Measurements from ENCODE around the gene BEND7.

The BEND7 gene

DNA sequence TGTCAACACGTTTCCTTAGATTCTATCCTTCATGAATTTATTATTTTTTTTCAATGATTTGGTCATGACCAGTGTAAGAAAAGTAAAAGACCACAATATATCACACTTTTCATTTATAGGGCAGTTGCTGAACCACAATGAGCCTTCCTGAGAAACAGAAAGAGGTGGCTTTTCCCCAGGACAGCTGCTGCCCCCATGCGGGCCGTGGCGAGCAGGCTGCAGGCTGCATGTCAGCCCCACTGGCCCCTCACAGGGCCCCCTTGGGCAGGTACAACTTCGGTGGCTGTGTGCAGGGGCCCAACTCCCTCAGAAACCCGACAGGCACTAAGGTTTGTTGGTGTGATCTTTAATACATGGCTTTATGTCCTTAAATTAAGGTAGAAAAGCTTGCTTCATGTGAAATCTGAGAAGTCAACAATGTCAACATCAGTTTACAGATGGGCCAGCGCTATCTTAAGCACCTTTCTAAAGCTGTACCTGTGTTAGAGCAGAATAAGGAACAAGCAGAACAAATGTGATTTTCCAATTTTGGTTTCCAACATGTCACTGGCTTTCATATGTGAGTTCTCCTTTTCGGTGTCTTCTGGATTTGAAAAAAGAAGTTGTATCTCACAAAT lies 10.6 kb downstream of the BEND7 start:
- DNase-seq, result no peak

DNA sequence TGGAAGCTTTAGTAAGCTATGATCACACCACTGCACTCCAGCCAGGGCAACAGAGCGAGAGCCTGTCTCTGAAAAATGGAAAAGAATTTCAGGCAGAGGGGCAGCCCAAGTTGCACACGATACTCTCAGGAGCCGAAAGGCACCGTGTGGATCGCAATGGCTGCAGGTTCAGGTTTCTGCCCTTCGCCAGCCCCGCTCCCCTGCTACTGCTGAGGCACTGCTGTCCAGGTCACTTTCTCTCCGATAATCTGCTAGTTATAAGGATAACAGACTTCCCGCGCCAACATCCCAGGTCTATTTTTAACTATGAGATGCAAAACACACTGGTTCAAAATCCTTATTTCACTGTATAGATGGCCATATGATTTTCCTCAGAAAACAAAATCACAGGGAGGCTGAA lies 11.1 kb downstream of the BEND7 start:
- no peak for DNase-seq

DNA sequence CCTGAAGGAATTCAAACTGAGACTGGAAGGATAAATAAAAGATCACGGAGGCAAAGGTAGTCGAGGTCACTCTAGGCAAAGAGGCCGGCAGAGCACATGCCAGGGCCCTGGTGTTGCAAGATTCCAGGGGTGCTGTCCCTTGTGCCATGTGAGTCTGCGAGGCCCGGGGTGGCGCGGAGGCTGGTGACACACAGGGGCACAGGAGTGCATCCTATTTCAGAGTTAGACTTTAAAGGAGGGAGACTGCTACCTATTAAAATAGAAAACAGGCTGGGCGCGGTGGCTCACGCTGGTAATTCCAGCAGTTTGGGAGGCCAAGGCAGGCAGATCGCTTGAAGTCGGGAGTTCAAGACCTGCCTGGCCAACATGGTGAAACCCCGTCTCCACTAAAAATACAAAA lies 12.6 kb downstream of the BEND7 start:
- DNase-seq, result no peak

DNA sequence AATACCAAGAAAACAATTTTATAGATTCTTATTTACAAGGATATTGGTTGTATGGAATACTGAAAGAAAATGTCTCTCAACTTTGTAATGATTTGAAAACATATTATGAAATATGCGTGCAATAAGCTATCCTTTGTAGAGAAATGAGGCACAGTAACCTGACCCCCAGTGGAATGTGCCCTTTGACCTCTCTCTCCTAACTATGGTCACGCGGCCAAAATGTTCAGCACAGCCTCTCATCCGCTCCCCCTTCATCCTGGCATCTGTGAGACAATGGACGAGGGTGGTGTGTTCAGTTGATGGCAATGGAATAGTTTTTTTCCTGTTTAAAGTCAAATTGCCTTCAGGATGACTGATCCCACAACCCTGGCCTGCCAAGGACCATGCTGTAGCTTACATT lies 13.3 kb downstream of the BEND7 start:
- no peak for DNase-seq

DNA sequence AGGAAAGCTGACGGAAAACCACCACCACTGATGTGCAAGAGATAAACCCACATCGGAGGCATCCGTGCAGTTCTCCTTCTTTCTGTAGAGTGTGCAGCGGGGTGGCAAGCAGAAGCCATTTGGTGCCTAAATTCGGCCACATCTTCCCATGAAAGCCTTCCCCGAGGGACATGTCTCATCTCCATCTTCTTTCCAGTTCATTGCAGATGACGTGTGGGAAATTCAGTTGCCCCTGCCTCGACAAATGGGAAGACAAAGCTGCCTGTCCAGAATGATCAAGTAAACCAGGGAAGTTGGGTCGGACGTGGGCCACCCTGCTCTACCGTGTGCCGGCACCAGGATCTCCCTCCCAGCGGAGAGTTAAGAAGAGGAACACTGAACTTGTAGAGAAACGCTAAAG lies 14.5 kb downstream of the BEND7 start:
- no peak for DNase-seq

DNA sequence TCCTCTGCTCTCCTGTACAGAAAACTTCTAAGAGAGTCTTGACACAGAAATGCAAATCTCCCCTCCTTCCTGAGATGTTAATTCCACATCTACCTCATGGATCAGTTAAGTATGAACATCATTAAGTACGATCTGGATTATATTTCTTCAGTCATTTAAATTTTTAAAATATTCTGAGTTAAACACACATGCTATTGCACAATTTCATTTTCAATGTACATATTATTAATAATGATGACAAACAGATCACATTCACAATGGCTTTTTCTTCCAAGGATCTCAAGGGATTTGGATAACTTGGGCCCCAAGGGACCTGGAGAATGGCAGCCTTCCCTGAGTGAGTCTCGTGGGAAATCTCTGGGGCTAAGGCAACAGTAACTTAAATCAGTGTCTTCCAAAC lies 16.2 kb downstream of the BEND7 start:
- DNase-seq, result no peak

DNA sequence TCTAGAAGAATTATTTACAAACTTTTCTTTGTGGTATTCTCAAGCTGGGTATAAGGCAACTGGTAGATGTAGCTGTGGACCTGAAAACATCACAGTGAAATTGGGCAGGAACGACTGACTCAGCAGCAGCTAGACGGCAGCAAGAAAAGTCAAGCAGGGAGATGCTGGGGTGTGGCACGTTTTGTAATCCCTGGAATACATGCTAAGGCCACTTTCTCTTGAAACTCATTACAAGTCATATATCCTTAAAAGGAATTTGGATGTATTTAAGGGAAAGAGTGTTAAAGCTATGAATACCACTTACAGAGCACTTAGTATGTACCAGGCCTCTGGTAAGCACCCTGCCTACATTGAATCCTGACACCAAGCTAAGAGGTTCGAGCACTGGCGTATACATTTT lies 17.4 kb downstream of the BEND7 start:
- DNase-seq, result no peak

DNA sequence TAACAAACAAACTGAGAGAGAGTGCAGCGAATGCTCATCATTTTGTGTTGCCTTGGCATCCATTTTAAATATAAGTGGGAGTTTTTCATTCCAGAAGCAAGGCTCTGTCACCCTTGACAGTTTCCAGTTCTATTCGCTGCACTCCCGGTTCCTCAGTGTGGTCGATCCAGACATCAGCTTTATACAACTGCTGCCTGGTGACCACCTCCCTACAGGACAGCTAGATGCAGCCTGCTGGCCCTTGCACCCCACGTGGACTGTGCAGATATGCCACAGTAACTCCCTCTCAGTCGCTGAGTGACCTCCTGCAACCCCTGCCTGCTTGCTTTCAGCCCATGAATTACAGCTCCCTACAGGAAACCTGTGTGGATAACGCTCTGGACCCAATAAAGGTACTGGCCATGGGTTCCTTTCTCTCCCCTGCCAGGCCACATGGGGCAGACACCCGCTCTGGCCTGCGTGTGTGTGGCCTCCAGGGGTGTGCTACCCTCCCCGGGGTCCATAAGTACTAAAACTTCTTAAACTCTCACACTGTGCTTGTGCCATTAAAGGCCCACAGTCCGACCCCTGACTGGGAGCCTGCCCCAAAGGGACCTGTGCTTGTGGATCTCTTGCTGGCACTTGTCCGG lies 23.6 kb downstream of the BEND7 start:
- no peak for DNase-seq

DNA sequence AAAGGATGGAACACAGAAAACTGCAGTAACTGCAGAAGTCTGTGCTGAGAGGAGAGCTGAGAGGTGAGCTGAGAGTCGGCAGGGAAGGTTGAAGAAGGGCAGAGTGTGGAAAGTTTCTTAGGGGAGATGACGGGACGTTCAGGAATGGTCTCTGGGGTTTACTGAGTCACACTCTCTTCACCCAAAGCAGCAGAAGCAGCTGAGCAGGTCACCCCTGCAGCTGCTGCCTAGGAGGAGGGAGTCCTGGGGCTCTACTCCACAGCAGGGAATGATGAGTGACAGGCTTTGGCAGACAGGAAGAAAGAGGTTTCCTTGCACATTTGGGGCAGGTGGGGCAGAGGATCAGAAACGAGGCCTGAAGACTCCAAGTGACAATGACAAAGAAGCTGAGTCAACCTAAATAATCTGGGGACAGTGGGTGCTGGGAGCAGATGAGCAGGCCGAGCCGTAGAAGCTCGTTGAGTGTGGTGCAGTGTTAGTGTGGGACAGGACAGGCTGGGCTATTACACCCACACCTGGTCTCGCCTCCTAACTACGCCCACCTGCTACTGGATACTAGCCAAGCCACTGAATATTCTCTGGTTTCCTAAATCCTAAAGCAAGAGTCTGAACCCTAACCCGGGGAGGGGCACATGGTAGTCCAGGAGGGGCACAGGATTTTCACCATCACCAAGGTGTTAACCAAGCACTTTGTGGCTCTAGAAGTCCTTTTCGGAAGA lies 24.9 kb downstream of the BEND7 start:
- no peak for DNase-seq

DNA sequence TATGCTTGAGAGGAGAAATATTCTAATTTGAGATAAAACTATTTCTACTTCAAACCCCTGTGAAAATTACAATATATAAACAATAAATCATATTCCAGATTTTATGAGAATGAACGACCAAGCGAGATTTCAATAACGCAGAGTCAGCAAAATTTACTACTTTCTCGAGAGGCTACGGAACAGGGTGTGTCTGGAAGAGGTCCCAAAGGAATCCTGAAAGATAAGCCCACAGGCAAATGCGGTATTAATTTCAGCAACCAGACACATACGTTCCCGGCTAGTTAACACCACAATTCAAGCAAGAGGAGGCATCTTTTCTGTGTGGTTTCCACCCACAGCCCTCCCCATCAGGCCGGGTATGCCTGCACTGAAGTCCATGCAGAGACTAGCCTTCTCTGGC lies 26.4 kb downstream of the BEND7 start:
- DNase-seq, result no peak

DNA sequence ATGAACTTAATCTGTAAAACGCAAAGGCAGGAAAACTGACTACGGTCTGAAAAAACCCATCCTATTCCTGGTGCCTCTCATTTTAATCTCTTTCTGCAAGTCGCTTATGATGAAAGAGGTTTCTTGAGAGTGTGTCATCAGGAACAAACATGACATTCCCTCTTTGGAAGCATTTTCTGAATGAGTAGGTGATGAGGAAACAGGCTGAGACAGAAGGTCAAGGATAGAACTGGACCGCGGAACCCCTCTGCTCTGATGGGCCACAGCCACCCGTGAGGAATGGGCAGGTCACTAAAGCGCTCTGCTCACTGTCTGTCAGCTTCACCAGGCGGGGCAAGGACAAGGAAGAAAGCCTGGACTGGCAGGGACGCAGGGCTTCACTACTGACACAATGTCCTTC lies 28.6 kb downstream of the BEND7 start:
- DNase-seq, result no peak

DNA sequence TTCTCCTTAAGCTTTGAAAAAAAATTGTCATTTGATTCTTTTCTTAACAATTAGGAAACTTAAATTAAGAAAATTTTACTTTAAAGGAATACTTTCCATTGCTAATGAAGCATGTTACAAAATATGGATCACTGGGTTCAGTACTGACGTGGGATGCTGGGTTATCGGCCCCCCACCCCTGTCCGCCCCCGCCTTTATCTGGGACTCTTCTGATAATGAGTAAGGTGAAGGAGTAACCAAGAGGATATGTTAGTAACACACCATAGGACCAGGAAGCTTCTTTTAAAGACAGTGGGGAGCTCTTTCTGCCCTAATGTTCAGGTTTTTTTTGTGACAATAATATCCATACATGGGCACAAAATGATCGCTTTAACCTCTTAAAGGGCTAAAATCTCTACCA lies 29.7 kb downstream of the BEND7 start:
- no peak for DNase-seq

DNA sequence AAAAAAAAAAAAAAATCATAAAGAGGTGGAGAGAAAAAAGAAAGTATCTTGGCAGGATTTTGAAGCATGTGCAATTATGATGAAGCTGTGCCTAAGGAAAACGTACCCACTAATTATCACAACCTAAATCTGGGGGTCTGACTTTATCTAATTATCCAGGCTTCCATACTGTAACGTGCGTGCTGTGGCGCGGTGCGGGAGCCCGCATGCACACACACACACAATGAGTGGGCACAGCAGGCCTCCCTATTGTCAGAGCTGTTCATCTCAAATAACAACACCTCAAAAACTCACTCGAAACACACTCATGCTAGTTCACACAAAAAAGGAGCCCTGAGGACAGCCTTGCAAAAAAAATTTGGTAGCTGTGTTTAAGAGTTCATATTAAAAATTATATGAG lies 31.9 kb downstream of the BEND7 start:
- no peak for DNase-seq

DNA sequence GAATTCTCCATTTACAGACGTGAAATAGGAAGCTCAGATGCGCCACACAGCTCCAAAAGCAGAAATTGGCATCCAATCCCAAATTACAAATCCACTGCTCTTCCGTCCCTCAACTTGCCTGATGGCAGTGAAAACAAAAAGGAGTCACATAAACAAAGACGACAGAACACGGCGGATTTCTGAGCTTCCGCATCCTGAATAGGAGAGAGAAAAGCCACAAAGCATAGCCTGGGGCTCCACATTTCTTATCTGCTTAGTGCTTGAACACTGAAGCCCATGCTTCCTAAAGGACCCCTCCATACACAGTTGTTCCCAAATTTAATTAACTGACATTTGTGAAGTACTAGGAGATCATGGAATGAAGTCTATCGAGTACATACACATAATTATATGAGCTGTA lies 32.6 kb downstream of the BEND7 start:
- no peak for DNase-seq

DNA sequence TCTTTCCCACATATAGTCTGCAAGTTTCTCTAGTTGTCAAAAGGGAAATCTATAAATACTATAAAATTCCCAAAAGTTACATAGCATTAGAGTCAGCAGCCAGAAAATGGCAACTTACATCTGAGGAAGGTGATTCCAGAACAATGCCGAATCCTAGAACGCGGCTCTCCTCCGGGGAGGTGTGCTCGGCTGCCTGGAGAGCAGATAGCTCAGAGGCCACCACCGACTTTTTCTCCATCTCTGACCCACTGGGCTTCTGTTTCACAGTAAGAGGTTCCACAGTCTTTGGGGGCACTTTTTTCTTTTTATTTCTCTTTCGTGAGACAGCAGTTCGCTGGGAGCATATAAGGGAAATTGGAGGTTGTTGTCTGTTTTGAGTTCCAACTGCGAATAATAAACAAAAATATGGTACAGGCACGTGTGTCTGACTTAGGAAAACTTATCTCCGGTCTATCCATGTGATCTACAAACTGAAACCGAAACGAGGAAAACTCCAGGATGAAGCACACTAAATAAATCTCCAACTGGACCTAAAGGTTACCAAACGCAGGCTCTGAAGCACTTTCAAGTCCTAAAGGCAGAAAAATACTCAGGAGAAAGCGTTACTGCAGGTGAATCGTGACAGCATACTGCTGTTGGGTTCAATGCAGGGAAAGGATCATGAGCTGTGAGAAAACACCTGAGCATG lies 36.2 kb downstream of the BEND7 start:
- DNase-seq, result no peak

DNA sequence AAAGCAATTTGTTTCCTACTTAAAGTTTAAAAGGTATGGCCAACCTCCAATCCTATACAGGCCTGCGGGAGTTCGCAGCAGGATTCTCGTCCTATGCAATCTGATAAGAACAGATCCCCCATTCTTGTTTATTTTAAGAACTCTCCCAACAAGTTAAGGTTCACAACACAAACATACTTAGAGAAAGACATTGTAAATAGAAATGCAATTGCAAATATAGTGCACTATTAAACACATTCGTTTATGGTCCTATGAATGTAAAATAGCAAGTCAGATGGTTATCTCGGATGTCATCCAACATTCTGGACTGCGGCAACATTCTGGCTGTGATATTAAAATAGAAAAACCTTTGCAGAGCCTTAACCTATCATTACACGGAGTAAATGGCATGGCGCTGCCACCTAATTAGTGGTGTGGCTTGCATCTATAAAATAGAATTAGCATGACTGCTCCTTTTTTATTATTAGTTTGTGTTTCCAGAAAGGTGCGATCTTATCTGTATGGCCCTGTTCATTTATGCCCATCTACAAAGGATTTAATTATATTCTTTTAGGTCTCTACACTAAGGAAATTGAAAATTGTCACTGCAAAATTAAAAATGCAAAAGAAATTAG lies 37.0 kb downstream of the BEND7 start:
- DNase-seq, result no peak

DNA sequence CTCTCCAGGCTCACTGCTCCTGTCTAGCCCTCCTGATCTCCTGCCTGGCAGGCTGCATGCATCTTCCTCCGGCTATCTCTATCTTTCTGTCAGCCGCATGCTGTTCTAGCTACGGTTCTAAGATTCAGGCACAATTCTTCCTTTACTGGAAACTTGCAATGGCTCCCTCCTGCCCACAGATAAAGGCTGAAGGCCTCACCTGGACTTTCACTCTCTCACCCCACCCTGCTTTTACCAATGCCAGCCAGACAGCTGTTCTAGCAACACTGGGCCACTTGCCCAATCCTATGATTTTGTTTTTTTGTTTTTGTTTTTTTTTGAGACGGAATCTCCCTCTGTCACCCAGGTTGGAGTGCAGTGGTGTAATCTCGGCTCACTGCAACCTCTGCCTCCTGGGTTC lies 38.3 kb downstream of the BEND7 start:
- DNase-seq, result no peak

DNA sequence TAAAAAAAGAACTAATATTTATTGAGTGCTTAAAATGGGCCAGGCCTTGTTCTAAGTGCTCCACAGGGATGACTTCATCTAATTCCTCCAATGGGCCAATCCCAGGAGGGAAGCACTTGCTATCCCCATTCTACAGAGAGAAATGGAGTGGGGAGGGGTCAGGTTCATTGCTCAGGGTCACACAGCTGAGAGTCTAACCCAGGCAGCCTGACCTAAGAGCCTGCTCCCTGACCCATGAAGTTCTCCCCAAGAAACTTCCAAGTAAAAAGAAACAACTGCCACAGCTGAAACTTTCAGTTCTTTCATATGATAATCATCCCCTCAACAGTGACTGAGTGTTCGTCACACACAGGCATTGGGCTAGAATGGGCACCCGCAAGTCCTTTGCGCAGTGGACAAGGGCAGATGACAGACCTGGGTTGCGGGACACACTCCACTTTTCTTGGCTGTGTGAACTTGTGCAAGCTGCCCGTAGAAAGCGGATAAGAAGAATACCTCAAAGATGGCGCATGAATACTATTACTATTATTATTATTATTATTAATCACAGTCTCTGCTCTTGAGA lies 39.7 kb downstream of the BEND7 start:
- DNase-seq, result no peak

DNA sequence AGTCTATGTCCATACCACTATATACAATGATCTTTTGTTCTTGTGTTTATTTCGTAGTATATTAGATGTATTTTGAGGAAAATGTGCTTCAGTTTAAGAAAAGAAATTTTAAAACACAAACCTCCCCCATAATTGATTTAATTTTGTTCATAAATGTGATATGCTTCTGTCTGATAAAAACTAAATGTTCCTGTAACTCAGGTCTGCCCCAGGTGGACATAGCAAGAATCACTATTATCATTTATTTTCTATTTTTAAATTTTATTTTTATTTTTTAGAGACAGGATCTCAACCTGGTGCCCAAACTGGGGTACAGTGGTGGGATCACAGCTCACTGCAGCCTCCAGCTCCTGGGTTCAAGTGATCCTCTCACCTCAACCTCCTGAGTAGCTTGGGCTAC lies 43.2 kb downstream of the BEND7 start:
- DNase-seq, result no peak

DNA sequence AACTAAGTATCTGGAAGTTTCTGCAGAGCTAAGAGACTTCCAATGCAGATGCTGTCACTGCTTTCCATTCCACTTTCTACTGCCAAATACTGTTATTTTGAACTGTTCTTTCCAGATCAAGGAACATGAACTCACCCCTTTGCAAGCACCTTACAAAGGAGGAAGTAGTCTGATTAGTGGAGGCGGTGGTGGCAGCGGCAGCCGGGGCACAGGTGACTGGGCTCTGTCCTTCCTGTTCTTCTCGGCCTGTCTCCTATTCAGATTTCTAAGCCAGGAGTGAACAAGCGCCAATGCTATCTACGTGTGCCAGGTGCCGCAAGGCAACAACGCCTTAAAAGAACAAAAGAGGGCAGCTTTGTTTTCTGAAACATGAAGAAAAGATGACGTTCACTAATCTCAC lies 44.9 kb downstream of the BEND7 start:
- DNase-seq, result peak in 2 of 6 experiments; percentile 10 to 20

DNA sequence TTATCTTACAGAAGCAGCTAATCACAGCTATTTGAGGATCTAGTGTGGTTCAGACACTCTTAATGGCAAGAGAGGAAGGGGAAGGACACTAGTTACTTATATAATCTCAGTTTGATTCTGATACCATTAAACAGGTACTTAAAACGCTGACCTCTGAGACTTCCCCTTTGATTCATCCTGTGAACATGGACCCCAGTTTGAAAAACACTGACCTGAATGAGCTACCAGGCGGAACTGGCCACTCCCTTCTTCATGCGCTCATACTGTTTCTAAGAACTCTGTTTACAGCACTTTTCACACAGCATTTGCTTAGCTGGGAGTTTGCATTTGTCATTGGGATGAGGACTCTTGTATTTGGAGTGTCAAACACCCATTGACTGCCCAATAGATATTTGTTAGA lies 45.7 kb downstream of the BEND7 start:
- DNase-seq, result no peak

DNA sequence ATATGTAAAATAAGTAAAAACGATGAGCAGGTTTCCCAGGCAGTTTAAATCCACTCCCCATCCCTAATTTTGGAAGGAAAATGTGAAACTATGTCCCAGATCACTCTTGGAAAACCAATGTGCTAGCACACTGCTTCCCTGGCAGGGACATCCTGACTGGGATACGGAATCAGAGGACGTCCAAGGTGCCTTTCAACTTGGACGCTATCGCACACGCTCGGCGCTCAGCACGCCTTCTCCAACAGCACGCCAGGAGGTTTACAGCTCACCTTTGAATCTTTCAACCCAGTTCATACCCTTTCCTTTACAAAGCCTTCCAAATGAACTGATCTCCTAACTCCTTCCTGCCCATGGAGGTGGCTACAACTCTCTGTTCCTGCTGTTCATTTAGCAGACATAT lies 47.1 kb downstream of the BEND7 start:
- no peak for DNase-seq

DNA sequence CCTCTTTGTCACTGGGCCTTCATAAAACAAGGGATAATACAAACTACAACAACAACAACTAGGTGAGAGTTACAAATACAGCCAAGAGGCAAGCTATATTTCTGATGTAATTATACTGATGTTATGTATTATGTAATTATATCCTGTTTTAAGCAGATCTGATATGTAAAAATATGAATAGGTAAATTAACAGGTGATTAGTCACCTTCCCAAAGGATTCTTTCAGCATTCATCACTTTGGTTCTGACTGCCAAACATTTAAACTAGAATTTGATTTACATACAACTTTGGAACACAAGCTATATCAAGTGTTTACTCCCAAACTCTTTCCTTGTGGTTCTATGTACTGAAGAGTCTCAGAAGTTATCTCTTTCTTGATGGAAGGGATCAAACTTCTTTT lies 53.7 kb downstream of the BEND7 start:
- no peak for DNase-seq

All from stimulated activated naive CD4-positive, alpha-beta T cell (primary cell).